Neural progenitor cell (in vitro differentiated cells): Measurements from ENCODE around the gene ZNF124. TPM values are rescaled to one million over a fixed set of nuclear protein-coding genes. Genes with fewer than 3 reads are reported as not detected.

Source experiments
- DNase-seq: peaks from one replicate; pipeline ENCODE4 v3.0.0-alpha.2; 2016; ENCODE audit warnings: low spot score
- H2AFZ ChIP-seq: fragments of 200-600 bp; sonication (generic); replicated peaks from 2 replicates; pipeline ENCODE4 v1.6.1; 2016; ENCODE audit warnings: antibody characterized with exemption
- H3F3A ChIP-seq: fragments of 200-600 bp; sonication (generic); 2 replicates; pipeline ENCODE4 v1.6.1; 2016; ENCODE audit warnings: antibody characterized with exemption, low read depth
- H3K27ac ChIP-seq: fragments of 200-600 bp; sonication (generic); 2 replicates; pipeline ENCODE4 v1.5.1; 2016; ENCODE audit warnings: mild to moderate bottlenecking
- H3K27me3 ChIP-seq: fragments of 200-600 bp; sonication (generic); 2 replicates; pipeline ENCODE4 v1.6.1; 2016; ENCODE audit warnings: mild to moderate bottlenecking, moderate library complexity
- H3K36me3 ChIP-seq: fragments of 200-600 bp; sonication (generic); 2 replicates; pipeline ENCODE4 v1.5.1; 2016
- H3K4me1 ChIP-seq: fragments of 200-600 bp; sonication (generic); 2 replicates; pipeline ENCODE4 v1.6.1; 2016; ENCODE audit warnings: mixed run types
- H3K4me2 ChIP-seq: fragments of 200-600 bp; sonication (generic); 2 replicates; pipeline ENCODE4 v1.6.1; 2016
- H3K4me3 ChIP-seq: fragments of 200-600 bp; sonication (generic); 2 replicates; pipeline ENCODE4 v1.5.1; 2016
- H3K79me2 ChIP-seq: fragments of 200-600 bp; sonication (generic); 2 replicates; pipeline ENCODE4 v1.6.1; 2016; ENCODE audit warnings: low read depth
- H3K9ac ChIP-seq: fragments of 200-600 bp; sonication (generic); 2 replicates; pipeline ENCODE4 v1.6.1; 2016
- H3K9me3 ChIP-seq: fragments of 200-600 bp; sonication (generic); 2 replicates; pipeline ENCODE4 v1.5.1; 2016; ENCODE audit warnings: low read depth
- H4K20me1 ChIP-seq: fragments of 200-600 bp; sonication (generic); 2 replicates; pipeline ENCODE4 v1.6.1; 2016; ENCODE audit warnings: low read depth
- H3K27ac Mint-ChIP-seq: 3 replicates; pipeline ENCODE4 v1.8.0; 2021; ENCODE audit warnings: mixed read lengths
- H3K27me3 Mint-ChIP-seq: 2 replicates; pipeline ENCODE4 v1.8.0; 2022; ENCODE audit warnings: low read depth, mild to moderate bottlenecking, inconsistent platforms, moderate library complexity, mixed read lengths; ENCODE audit not compliant: insufficient read depth
- H3K36me3 Mint-ChIP-seq: 3 replicates; pipeline ENCODE4 v1.8.0; 2021; ENCODE audit warnings: mixed read lengths
- H3K4me1 Mint-ChIP-seq: 3 replicates; pipeline ENCODE4 v1.8.0; 2021; ENCODE audit warnings: mixed read lengths
- H3K4me3 Mint-ChIP-seq: 3 replicates; pipeline ENCODE4 v1.8.0; 2021; ENCODE audit warnings: mild to moderate bottlenecking, moderate library complexity, mixed read lengths
- H3K9me3 Mint-ChIP-seq: 3 replicates; pipeline ENCODE4 v1.8.0; 2020; ENCODE audit warnings: mixed read lengths
- EZH2 ChIP-seq: fragments of 200-600 bp; sonication (generic); IDR thresholded peaks from 2 replicates; pipeline ENCODE4 v1.6.1; 2017; ENCODE audit warnings: antibody characterized with exemption, mild to moderate bottlenecking, moderate library complexity
- EZH2phosphoT487 ChIP-seq: fragments of 200-600 bp; sonication (generic); IDR thresholded peaks from 2 replicates; pipeline ENCODE4 v1.6.1; 2017; ENCODE audit warnings: antibody characterized with exemption
- total RNA-seq: library from RNA; depleted of rRNA; stranded (reverse); fragments of >200 nt; gene quantifications from 2 replicates; pipeline ENCODE4 v1.2.3, GENCODE V29; 2015; ENCODE audit warnings: low replicate concordance
- TF ChIP-seq, protein P1 (sequence below): fragments of 200-600 bp; sonication (generic); IDR thresholded peaks from 2 replicates; pipeline ENCODE4 v1.5.1; 2017; ENCODE audit warnings: antibody characterized with exemption, mild to moderate bottlenecking

Gene ZNF124
- total RNA-seq, 1 donor from 2014 or later = 129 TPM

- Histone ChIP-seq H3K4me1 (no peaks in the 10 kb centered on the region), H3K4me2 (no peak overlapping the region), H3K27ac (no peak overlapping the region), H3K4me3 (no peak overlapping the region), H2AFZ (no peak overlapping the region), H3K79me2 (no peaks in the 10 kb centered on the region), H3K36me3 (no peaks in the 10 kb centered on the region), H3K9me3 (no peaks in the 10 kb centered on the region), H3K27me3 (no peaks in the 10 kb centered on the region), H3F3A (peaks cover 3% of the 10 kb centered on the region), H3K9ac (no peak overlapping the region), H4K20me1 (no peaks in the 10 kb centered on the region)
- Mint-ChIP-seq H3K4me3 (no peak overlapping the region), H3K4me1 (no peaks in the 10 kb centered on the region), H3K9me3 (peaks cover 12% of the 10 kb centered on the region), H3K27ac (no peak overlapping the region), H3K27me3 (peaks cover 5% of the 10 kb centered on the region), H3K36me3 (peaks cover 2% of the 10 kb centered on the region)
- TF ChIP-seq EZH2phosphoT487 = no peak
- TF ChIP-seq, protein P1, sequence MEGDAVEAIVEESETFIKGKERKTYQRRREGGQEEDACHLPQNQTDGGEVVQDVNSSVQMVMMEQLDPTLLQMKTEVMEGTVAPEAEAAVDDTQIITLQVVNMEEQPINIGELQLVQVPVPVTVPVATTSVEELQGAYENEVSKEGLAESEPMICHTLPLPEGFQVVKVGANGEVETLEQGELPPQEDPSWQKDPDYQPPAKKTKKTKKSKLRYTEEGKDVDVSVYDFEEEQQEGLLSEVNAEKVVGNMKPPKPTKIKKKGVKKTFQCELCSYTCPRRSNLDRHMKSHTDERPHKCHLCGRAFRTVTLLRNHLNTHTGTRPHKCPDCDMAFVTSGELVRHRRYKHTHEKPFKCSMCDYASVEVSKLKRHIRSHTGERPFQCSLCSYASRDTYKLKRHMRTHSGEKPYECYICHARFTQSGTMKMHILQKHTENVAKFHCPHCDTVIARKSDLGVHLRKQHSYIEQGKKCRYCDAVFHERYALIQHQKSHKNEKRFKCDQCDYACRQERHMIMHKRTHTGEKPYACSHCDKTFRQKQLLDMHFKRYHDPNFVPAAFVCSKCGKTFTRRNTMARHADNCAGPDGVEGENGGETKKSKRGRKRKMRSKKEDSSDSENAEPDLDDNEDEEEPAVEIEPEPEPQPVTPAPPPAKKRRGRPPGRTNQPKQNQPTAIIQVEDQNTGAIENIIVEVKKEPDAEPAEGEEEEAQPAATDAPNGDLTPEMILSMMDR = peak; percentile 33
- no peak for TF ChIP-seq EZH2
- peak; percentile 64 for DNase-seq
Measured at GRCh38 chr1:247118946-247119446, 52.8 kb downstream of the ZNF124 start.

GRCh38 chr1:247115545-247115944, 56.3 kb downstream of the ZNF124 start:
- Histone ChIP-seq H3K27me3 (peaks cover 28% of the 10 kb centered on the region), H3K4me1 (peaks cover 5% of the 10 kb centered on the region), H3K36me3 (no peaks in the 10 kb centered on the region), H3K4me3 (no peak overlapping the region), H3K9me3 (no peaks in the 10 kb centered on the region), H3K4me2 (no peak overlapping the region), H4K20me1 (no peaks in the 10 kb centered on the region), H3K9ac (no peak overlapping the region), H3K27ac (no peak overlapping the region), H2AFZ (no peak overlapping the region), H3K79me2 (no peaks in the 10 kb centered on the region), H3F3A (peaks cover 19% of the 10 kb centered on the region)
- peaks cover 6% of the 10 kb centered on the region for H3K36me3 Mint-ChIP-seq
- DNase-seq = no peak
- no peak overlapping the region for H3K4me3 Mint-ChIP-seq
- H3K9me3 Mint-ChIP-seq = peaks cover 7% of the 10 kb centered on the region
- TF ChIP-seq, protein P1 = no peak
- TF ChIP-seq EZH2 (no peak), EZH2phosphoT487 (no peak)
- peaks cover 7% of the 10 kb centered on the region for H3K4me1 Mint-ChIP-seq
- no peak overlapping the region for H3K27ac Mint-ChIP-seq
- peaks cover 17% of the 10 kb centered on the region for H3K27me3 Mint-ChIP-seq

DNA sequence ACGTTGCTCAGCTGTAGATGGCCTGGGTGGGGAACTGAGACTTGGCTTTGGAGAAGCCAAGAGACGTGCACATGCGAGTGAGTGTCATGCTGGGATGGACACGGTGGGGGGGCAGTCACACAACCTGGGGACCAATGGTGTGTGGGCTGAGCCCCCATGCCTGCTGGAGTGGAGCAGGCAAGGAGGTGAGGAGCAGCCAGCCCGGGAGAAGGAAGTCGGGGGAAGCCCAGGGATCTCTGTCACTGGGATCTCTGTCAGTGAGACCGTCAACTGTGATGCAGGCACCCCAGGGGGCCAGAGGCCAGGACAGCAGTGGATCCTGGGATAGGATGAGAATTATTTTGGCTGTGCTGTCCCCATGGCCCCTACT, 56.7 kb downstream of the ZNF124 start:
- peaks cover 32% of the 10 kb centered on the region for H3K27me3 ChIP-seq
- no peak overlapping the region for H3K9ac ChIP-seq
- TF ChIP-seq EZH2 (no peak), EZH2phosphoT487 (no peak)
- TF ChIP-seq, protein P1 = no peak
- H3K36me3 ChIP-seq = no peaks in the 10 kb centered on the region
- no peaks in the 10 kb centered on the region for H4K20me1 ChIP-seq
- H3K9me3 Mint-ChIP-seq = peaks cover 7% of the 10 kb centered on the region
- H3K36me3 Mint-ChIP-seq = peaks cover 6% of the 10 kb centered on the region
- peaks cover 17% of the 10 kb centered on the region for H3K27me3 Mint-ChIP-seq
- no peak overlapping the region for H2AFZ ChIP-seq
- H3K4me3 ChIP-seq = no peak overlapping the region
- no peaks in the 10 kb centered on the region for H3K79me2 ChIP-seq
- peak overlapping the region; percentile 71 for H3K4me3 Mint-ChIP-seq
- DNase-seq = no peak
- H3K9me3 ChIP-seq = no peaks in the 10 kb centered on the region
- no peak overlapping the region for H3K27ac Mint-ChIP-seq
- peaks cover 7% of the 10 kb centered on the region for H3K4me1 Mint-ChIP-seq
- peaks cover 19% of the 10 kb centered on the region for H3F3A ChIP-seq
- no peak overlapping the region for H3K27ac ChIP-seq
- no peak overlapping the region for H3K4me2 ChIP-seq
- H3K4me1 ChIP-seq = peaks cover 5% of the 10 kb centered on the region
